ENCODE results near the gene ATP8B4. TPM values are rescaled to one million over a fixed set of nuclear protein-coding genes. Genes with fewer than 3 reads are reported as not detected.
A peak's percentile ranks its signal among the peaks of the same experiment; 100 is the strongest.
"Not testable (repeated sequence)": the region's sequence is repeated elsewhere in the genome, so short reads cannot be mapped to it uniquely, and the experiment has no call there.

ATP8B4 gene
- total RNA-seq (10 to 100 TPM in 1 of 4 donors, 1 to 10 TPM in 3; 4.2 to 11.7 (median 6.1) TPM), polyA plus RNA-seq (3.0 TPM)
- long read RNA-seq, donor 1, transcript ATP8B4-214 (4 exons, 618 nt): major isoform, 6 of 8 reads
- long read RNA-seq, donor 1, partial matches to known transcripts: 0 of 8 reads
- long read RNA-seq, donor 1, other reads (novel, unspliced or antisense): 2 of 8 reads
- long read RNA-seq, donor 2: 0 reads
- long read RNA-seq, donor 3, partial matches to known transcripts: 0 of 9 reads
- long read RNA-seq, donor 3, other reads (novel, unspliced or antisense): 2 of 9 reads
- long read RNA-seq, donor 4: 0 reads

GRCh38 chr15:50119063-50120040 lies at the start of gene ATP8B4:
ATP8B4 (minus strand) TSS chr15:50119233; CDS start chr15:50106966, 12,267 bp downstream.
- DNase-seq: no peak
- H3K4me1 ChIP-seq (ENCODE audit: control insufficient read depth, insufficient read depth, low read length): no peaks in the 10 kb centered on the region
- intact Hi-C loops (cut with DNase I): no loop called here
- no peaks in the 10 kb centered on the region for H3K9me3 ChIP-seq (ENCODE audit: control insufficient read depth, low read length)
- H3K4me3 ChIP-seq (ENCODE audit: low read length): no peak within 1 kb of the TSS
- no peak for ATAC-seq
- no peaks in the 10 kb centered on the region for H3K27me3 ChIP-seq (ENCODE audit: control insufficient read depth, insufficient read depth)
- WGBS: 50% methylated on average over 4 of the region's 4 CpGs
- no peak within 1 kb of the TSS for H3K27ac ChIP-seq (ENCODE audit: low read length)

GRCh38 chr15:50168379-50168778 lies 49.3 kb upstream of the ATP8B4 start:
- intact Hi-C loops (cut with DNase I): no loop called here
- no peaks in the 10 kb centered on the region for H3K27me3 ChIP-seq (ENCODE audit: control insufficient read depth, insufficient read depth)
- no peak for ATAC-seq
- H3K4me3 ChIP-seq (ENCODE audit: low read length): no peak overlapping the region
- DNase-seq: no peak
- no peaks in the 10 kb centered on the region for H3K4me1 ChIP-seq (ENCODE audit: control insufficient read depth, insufficient read depth, low read length)
- H3K9me3 ChIP-seq (ENCODE audit: control insufficient read depth, low read length): no peaks in the 10 kb centered on the region
- no peak overlapping the region for H3K27ac ChIP-seq (ENCODE audit: low read length)
- WGBS: 89% methylated on average over 4 of the region's 4 CpGs

- DNase-seq (no peak), ATAC-seq (no peak)
- Histone ChIP-seq H3K4me3 (ENCODE audit: low read length) (no peak overlapping the region), H3K9me3 (ENCODE audit: control insufficient read depth, low read length) (no peaks in the 10 kb centered on the region), H3K27ac (ENCODE audit: low read length) (no peak overlapping the region), H3K27me3 (ENCODE audit: control insufficient read depth, insufficient read depth) (no peaks in the 10 kb centered on the region), H3K4me1 (ENCODE audit: control insufficient read depth, insufficient read depth, low read length) (no peaks in the 10 kb centered on the region)
- intact Hi-C loops (cut with DNase I): no loop called here
Observed at GRCh38 chr15:50167110-50167509, 48.1 kb upstream of the ATP8B4 start.

- Histone ChIP-seq H3K27me3 (ENCODE audit: control insufficient read depth, insufficient read depth) (no peaks in the 10 kb centered on the region), H3K4me3 (ENCODE audit: low read length) (no peak overlapping the region), H3K9me3 (ENCODE audit: control insufficient read depth, low read length) (no peaks in the 10 kb centered on the region), H3K4me1 (ENCODE audit: control insufficient read depth, insufficient read depth, low read length) (no peaks in the 10 kb centered on the region), H3K27ac (ENCODE audit: low read length) (no peak overlapping the region)
- peak in 1 of 2 donors; percentile 66 for ATAC-seq
- intact Hi-C loops (cut with DNase I): no loop called here
- DNase-seq: no peak
- WGBS: 24% methylated on average over 1 of the region's 1 CpG
Observed at GRCh38 chr15:50166216-50166615, 47.2 kb upstream of the ATP8B4 start.

- intact Hi-C loops (cut with DNase I): no loop called here
- WGBS: 76% methylated on average over 1 of the region's 1 CpG
- peak; percentile 61 to 88 for ATAC-seq
Observed at GRCh38 chr15:50164458-50164857, 45.4 kb upstream of the ATP8B4 start.

GRCh38 chr15:50163719-50164410 lies 44.8 kb upstream of the ATP8B4 start:
- Histone ChIP-seq H3K9me3 (ENCODE audit: control insufficient read depth, low read length) (no peaks in the 10 kb centered on the region), H3K4me3 (ENCODE audit: low read length) (no peak overlapping the region), H3K27ac (ENCODE audit: low read length) (no peak overlapping the region), H3K27me3 (ENCODE audit: control insufficient read depth, insufficient read depth) (no peaks in the 10 kb centered on the region), H3K4me1 (ENCODE audit: control insufficient read depth, insufficient read depth, low read length) (no peaks in the 10 kb centered on the region)
- intact Hi-C loops (cut with DNase I): no loop called here
- no peak for DNase-seq
- ATAC-seq: no peak
- 90% methylated on average over 2 of the region's 2 CpGs for WGBS

More at GRCh38 chr15:50164458-50164857, 45.4 kb upstream of the ATP8B4 start:
- Histone ChIP-seq H3K27me3 (ENCODE audit: control insufficient read depth, insufficient read depth) (no peaks in the 10 kb centered on the region), H3K9me3 (ENCODE audit: control insufficient read depth, low read length) (no peaks in the 10 kb centered on the region), H3K4me3 (ENCODE audit: low read length) (no peak overlapping the region), H3K4me1 (ENCODE audit: control insufficient read depth, insufficient read depth, low read length) (no peaks in the 10 kb centered on the region), H3K27ac (ENCODE audit: low read length) (no peak overlapping the region)
- DNase-seq: peak in 1 of 3 donors; percentile 46

GRCh38 chr15:50162969-50163718 lies 44.1 kb upstream of the ATP8B4 start:
- Histone ChIP-seq H3K4me3 (ENCODE audit: low read length) (no peak overlapping the region), H3K27me3 (ENCODE audit: control insufficient read depth, insufficient read depth) (no peaks in the 10 kb centered on the region), H3K9me3 (ENCODE audit: control insufficient read depth, low read length) (no peaks in the 10 kb centered on the region), H3K4me1 (ENCODE audit: control insufficient read depth, insufficient read depth, low read length) (no peaks in the 10 kb centered on the region), H3K27ac (ENCODE audit: low read length) (no peak overlapping the region)
- ATAC-seq: no peak
- DNase-seq: no peak
- WGBS: 66% methylated on average over 2 of the region's 2 CpGs
- intact Hi-C loops (cut with DNase I): no loop called here

GRCh38 chr15:50158236-50158635 lies 39.2 kb upstream of the ATP8B4 start:
- WGBS: 96% methylated on average over 27 of the region's 28 CpGs
- DNase-seq; H3K27ac ChIP-seq (ENCODE audit: low read length); ATAC-seq; H3K4me3 ChIP-seq (ENCODE audit: low read length); intact Hi-C loops (cut with DNase I); H3K27me3 ChIP-seq (ENCODE audit: control insufficient read depth, insufficient read depth); H3K4me1 ChIP-seq (ENCODE audit: control insufficient read depth, insufficient read depth, low read length); H3K9me3 ChIP-seq (ENCODE audit: control insufficient read depth, low read length): not testable (repeated sequence)

- Histone ChIP-seq H3K4me1 (ENCODE audit: control insufficient read depth, insufficient read depth, low read length) (no peaks in the 10 kb centered on the region), H3K27me3 (ENCODE audit: control insufficient read depth, insufficient read depth) (no peaks in the 10 kb centered on the region), H3K4me3 (ENCODE audit: low read length) (no peak overlapping the region), H3K27ac (ENCODE audit: low read length) (no peak overlapping the region), H3K9me3 (ENCODE audit: control insufficient read depth, low read length) (no peaks in the 10 kb centered on the region)
- no peak for DNase-seq
- no peak for ATAC-seq
- intact Hi-C loops (cut with DNase I): no loop called here
- 89% methylated on average over 2 of the region's 2 CpGs for WGBS
Observed at GRCh38 chr15:50151476-50151875, 32.4 kb upstream of the ATP8B4 start.

- intact Hi-C loops (cut with DNase I): no loop called here
- H3K4me1 ChIP-seq (ENCODE audit: control insufficient read depth, insufficient read depth, low read length): no peaks in the 10 kb centered on the region
- no peak for ATAC-seq
Observed at GRCh38 chr15:50150851-50151250, 31.8 kb upstream of the ATP8B4 start.

More at GRCh38 chr15:50150851-50151250, 31.8 kb upstream of the ATP8B4 start:
- H3K27me3 ChIP-seq (ENCODE audit: control insufficient read depth, insufficient read depth): no peaks in the 10 kb centered on the region
- H3K4me3 ChIP-seq (ENCODE audit: low read length): no peak overlapping the region
- no peak overlapping the region for H3K27ac ChIP-seq (ENCODE audit: low read length)
- H3K9me3 ChIP-seq (ENCODE audit: control insufficient read depth, low read length): no peaks in the 10 kb centered on the region
- DNase-seq: no peak

Data from right cardiac atrium (tissue), 5 donors.